H9 (cell line): ENCODE results near the gene CD226. TPM values are rescaled to one million over a fixed set of nuclear protein-coding genes. Genes with fewer than 3 reads are reported as not detected.

Experiments
- DNase-seq: peaks from one replicate; pipeline ENCODE4 v3.0.0-alpha.2; 2017
- H2AFZ ChIP-seq: one replicate; pipeline ENCODE4 v1.6.1; 2013; ENCODE audit warnings: mild to moderate bottlenecking, low read length, control low read depth, moderate library complexity
- H2AK5ac ChIP-seq: 2 replicates; pipeline ENCODE4 v1.6.1; 2013; ENCODE audit warnings: low read length, control low read depth, mixed read lengths; ENCODE audit not compliant: insufficient read length
- H2BK120ac ChIP-seq: one replicate; pipeline ENCODE4 v1.6.1; 2013; ENCODE audit warnings: low read depth, mild to moderate bottlenecking, low read length, control low read depth, inconsistent platforms; ENCODE audit not compliant: poor library complexity, severe bottlenecking
- H2BK12ac ChIP-seq: 2 replicates; pipeline ENCODE4 v1.6.1; 2013; ENCODE audit warnings: low read length, control low read depth, mixed read lengths, low read depth; ENCODE audit not compliant: insufficient read length
- H2BK15ac ChIP-seq: 2 replicates; pipeline ENCODE4 v1.6.1; 2013; ENCODE audit warnings: low read depth, low read length, control low read depth
- H2BK20ac ChIP-seq: one replicate; pipeline ENCODE4 v1.6.1; 2013; ENCODE audit warnings: low read depth, mild to moderate bottlenecking, low read length, control low read depth, inconsistent platforms; ENCODE audit not compliant: poor library complexity, severe bottlenecking
- H2BK5ac ChIP-seq: 2 replicates; pipeline ENCODE4 v1.6.1; 2013; ENCODE audit warnings: low read length, control low read depth, mixed read lengths; ENCODE audit not compliant: insufficient read length
- H3K14ac ChIP-seq: 2 replicates; pipeline ENCODE4 v1.6.1; 2013; ENCODE audit warnings: low read length, control low read depth; ENCODE audit not compliant: insufficient read depth
- H3K18ac ChIP-seq: 2 replicates; pipeline ENCODE4 v1.6.1; 2013; ENCODE audit warnings: low read depth, mild to moderate bottlenecking, mixed read lengths, low read length, control low read depth; ENCODE audit not compliant: insufficient read length
- H3K23ac ChIP-seq: 2 replicates; pipeline ENCODE4 v1.6.1; 2013; ENCODE audit warnings: low read length, control low read depth, mixed read lengths, low read depth; ENCODE audit not compliant: insufficient read length
- H3K23me2 ChIP-seq: 2 replicates; pipeline ENCODE4 v1.6.1; 2013; ENCODE audit warnings: low read depth, mild to moderate bottlenecking, mixed read lengths, low read length, control low read depth; ENCODE audit not compliant: insufficient read length, poor library complexity, severe bottlenecking
- H3K27ac ChIP-seq: 2 replicates; pipeline ENCODE4 v1.5.1; 2013; ENCODE audit warnings: low read length, control low read depth, mixed read lengths, low read depth; ENCODE audit not compliant: insufficient read length
- H3K27me3 ChIP-seq: 2 replicates; pipeline ENCODE4 v1.6.1; 2013; ENCODE audit warnings: low read length, control low read depth, inconsistent platforms; ENCODE audit not compliant: insufficient read depth
- H3K4ac ChIP-seq: 2 replicates; pipeline ENCODE4 v1.6.1; 2013; ENCODE audit warnings: low read depth, mild to moderate bottlenecking, control low read depth, inconsistent platforms, low read length, moderate library complexity
- H3K4me1 ChIP-seq: 2 replicates; pipeline ENCODE4 v1.6.1; 2013; ENCODE audit warnings: low read length, control low read depth, inconsistent platforms; ENCODE audit not compliant: insufficient read depth
- H3K4me2 ChIP-seq: 2 replicates; pipeline ENCODE4 v1.6.1; 2013; ENCODE audit warnings: low read length, control low read depth, mixed read lengths; ENCODE audit not compliant: insufficient read length, insufficient read depth
- H3K56ac ChIP-seq: 2 replicates; pipeline ENCODE4 v1.6.1; 2013; ENCODE audit warnings: low read depth, mild to moderate bottlenecking, mixed read lengths, low read length, control low read depth; ENCODE audit not compliant: insufficient read length
- H3K79me1 ChIP-seq: 2 replicates; pipeline ENCODE4 v1.6.1; 2013; ENCODE audit warnings: low read depth, mild to moderate bottlenecking, moderate library complexity, low read length, control low read depth, inconsistent platforms; ENCODE audit not compliant: insufficient read depth, poor library complexity, severe bottlenecking
- H3K79me2 ChIP-seq: 2 replicates; pipeline ENCODE4 v1.6.1; 2013; ENCODE audit warnings: low read length, control low read depth, inconsistent platforms; ENCODE audit not compliant: insufficient read depth
- H3K9ac ChIP-seq: 2 replicates; pipeline ENCODE4 v1.6.1; 2013; ENCODE audit warnings: low read length, control low read depth, mixed read lengths; ENCODE audit not compliant: insufficient read length; ENCODE audit errors: extremely low read depth
- H3K9me3 ChIP-seq: one replicate; pipeline ENCODE4 v1.6.1; 2013; ENCODE audit warnings: low read depth, low read length, inconsistent platforms; ENCODE audit not compliant: control insufficient read depth
- H3T11ph ChIP-seq: one replicate; pipeline ENCODE4 v1.6.1; 2013; ENCODE audit warnings: mild to moderate bottlenecking, low read length, control low read depth, inconsistent platforms
- H4K20me1 ChIP-seq: one replicate; pipeline ENCODE4 v1.6.1; 2013; ENCODE audit not compliant: control insufficient read depth, insufficient read length, insufficient read depth
- H4K5ac ChIP-seq: 2 replicates; pipeline ENCODE4 v1.6.1; 2013; ENCODE audit warnings: low read depth, mild to moderate bottlenecking, mixed read lengths, low read length, control low read depth; ENCODE audit not compliant: insufficient read length
- H4K8ac ChIP-seq: replicated peaks from 2 replicates; pipeline ENCODE4 v1.6.1; 2013; ENCODE audit warnings: low read length, control low read depth, mixed read lengths, low read depth; ENCODE audit not compliant: insufficient read length
- H4K91ac ChIP-seq: 2 replicates; pipeline ENCODE4 v1.6.1; 2013; ENCODE audit warnings: low read depth, mild to moderate bottlenecking, moderate library complexity, mixed read lengths, low read length, control low read depth; ENCODE audit not compliant: insufficient read length
- H3K27ac Mint-ChIP-seq, 3 experiments: 2 replicates in 2 of 3; 3 replicates in 1 of 3; pipeline ENCODE4 v1.8.0; 2020 to 2021; ENCODE audit warnings: mixed read lengths in 3 of 3, mild to moderate bottlenecking in 1 of 3, moderate library complexity in 1 of 3
- H3K27me3 Mint-ChIP-seq: 2 replicates; pipeline ENCODE4 v1.8.0; 2021; ENCODE audit warnings: low read depth, mild to moderate bottlenecking, moderate library complexity, mixed read lengths
- H3K36me3 Mint-ChIP-seq, 3 experiments: 2 replicates in 2 of 3; 3 replicates in 1 of 3; pipeline ENCODE4 v1.8.0; 2020 to 2021; ENCODE audit warnings: low read depth in 3 of 3, mixed read lengths in 3 of 3; ENCODE audit not compliant: insufficient read depth in 1 of 3
- H3K4me1 Mint-ChIP-seq, 2 experiments: 2 replicates each; pipeline ENCODE4 v1.8.0; 2020; ENCODE audit warnings: mixed read lengths in 2 of 2
- H3K4me3 Mint-ChIP-seq, 2 experiments: 2 replicates in 1 of 2; 3 replicates in 1 of 2; pipeline ENCODE4 v1.8.0; 2020 to 2021; ENCODE audit warnings: mild to moderate bottlenecking in 2 of 2, mixed read lengths in 2 of 2, moderate library complexity in 1 of 2
- H3K9me3 Mint-ChIP-seq, 2 experiments: 2 replicates in 1 of 2; 3 replicates in 1 of 2; pipeline ENCODE4 v1.8.0; 2020; ENCODE audit warnings: mild to moderate bottlenecking in 2 of 2, mixed read lengths in 2 of 2, moderate library complexity in 1 of 2
- CTCF ChIP-seq: fragments of 200-600 bp; sonication (generic); conservative IDR thresholded peaks from 3 replicates; pipeline ENCODE4 v1.8.0; 2021; ENCODE audit warnings: antibody characterized with exemption, mild to moderate bottlenecking
- WGBS: extraction: QIAGEN DNeasy Blood & Tissue Kit; methylation state at CpG from one replicate; pipeline ENCODE4 v1.1.7; 2013; ENCODE audit warnings: missing lambda C conversion rate, low lambda C conversion rate, mixed read lengths; ENCODE audit not compliant: insufficient read length; ENCODE audit errors: extremely low coverage; 5-methylcytosine and 5-hydroxymethylcytosine counted together
- total RNA-seq: library from RNA; stranded (reverse); gene quantifications from 2 replicates; pipeline ENCODE4 v1.2.1, GENCODE V29; 2021

The CD226 gene
- total RNA-seq, 1 experiment from 2014 or later, result not detected

GRCh38 chr18:69981948-69982347 lies 34.3 kb upstream of the CD226 start:
- no peak overlapping the region for H3K9ac ChIP-seq
- H4K5ac ChIP-seq, result no peak overlapping the region
- no peak overlapping the region for H3K18ac ChIP-seq
- H3K79me2 ChIP-seq, result no peaks in the 10 kb centered on the region
- H3K27me3 Mint-ChIP-seq, result no peaks in the 10 kb centered on the region
- H3K14ac ChIP-seq, result no peak overlapping the region
- peak overlapping the region in 2 of 3 experiments; percentile 19 to 23; a peak in 2 of 7 replicates for H3K27ac Mint-ChIP-seq
- no peaks in the 10 kb centered on the region for H3K79me1 ChIP-seq
- H3K27me3 ChIP-seq, result no peaks in the 10 kb centered on the region
- no peak overlapping the region for H4K91ac ChIP-seq
- H2BK120ac ChIP-seq, result no peak overlapping the region
- no peak overlapping the region for H2BK15ac ChIP-seq
- no peak overlapping the region for H2AK5ac ChIP-seq
- H4K20me1 ChIP-seq, result no peaks in the 10 kb centered on the region
- H2BK12ac ChIP-seq, result no peak overlapping the region
- no peak overlapping the region for H3K56ac ChIP-seq
- no peak overlapping the region for H3T11ph ChIP-seq
- no peak overlapping the region for H3K4ac ChIP-seq
- no peak overlapping the region for H2BK5ac ChIP-seq
- no peak overlapping the region for H3K27ac ChIP-seq
- H3K36me3 Mint-ChIP-seq, result peaks cover 2 to 11% (median 6%) of the 10 kb centered on the region in 3 experiments; a peak in 5 of 7 replicates
- no peak overlapping the region for H3K23ac ChIP-seq
- H3K4me1 Mint-ChIP-seq, result peaks cover 27 to 29% of the 10 kb centered on the region in 2 experiments
- H3K9me3 ChIP-seq, result no peaks in the 10 kb centered on the region
- H2BK20ac ChIP-seq, result no peak overlapping the region
- DNase-seq, result no peak
- WGBS, result no CpG with 5 or more reads among the region's 2 CpGs
- H3K4me2 ChIP-seq, result no peak overlapping the region
- no peak overlapping the region for H3K4me3 Mint-ChIP-seq
- no peaks in the 10 kb centered on the region; the same call in none of the 2 replicates for H3K4me1 ChIP-seq
- H2AFZ ChIP-seq, result no peak overlapping the region
- no peak for TF ChIP-seq CTCF
- H3K23me2 ChIP-seq, result no peaks in the 10 kb centered on the region
- H3K9me3 Mint-ChIP-seq, result peaks cover 5 to 6% of the 10 kb centered on the region in 2 experiments; a peak in 4 of 5 replicates
- no peak overlapping the region for H4K8ac ChIP-seq
